Thoracic aorta (tissue), 2 donors: ENCODE results near the gene TPGS1. TPM values are rescaled to one million over a fixed set of nuclear protein-coding genes. Genes with fewer than 3 reads are reported as not detected.

ENCODE experiments used
- ATAC-seq: fragments of 150-250 bp; one replicate; pipeline ENCODE4 v1.8.0; 2017; ENCODE audit warnings: low read depth; ENCODE audit not compliant: insufficient number of reproducible peaks, low FRiP score
- DNase-seq: peaks from one replicate; pipeline ENCODE4 v3.0.0-alpha.2; 2020; ENCODE audit warnings: low spot score
- H3K27ac ChIP-seq, 2 donors: fragments of 200-600 bp; sonication (generic); 1 replicate in 1 of 2; 2 replicates in 1 of 2; pipeline ENCODE4 v1.5.1; 2016; ENCODE audit warnings: mild to moderate bottlenecking in 2 of 2, moderate library complexity in 2 of 2
- H3K27me3 ChIP-seq: fragments of 200-600 bp; sonication (generic); replicated peaks from 2 replicates; pipeline ENCODE4 v1.6.0; 2016; ENCODE audit warnings: mild to moderate bottlenecking; ENCODE audit not compliant: insufficient read depth
- H3K36me3 ChIP-seq: fragments of 200-600 bp; sonication (generic); one replicate; pipeline ENCODE4 v1.5.1; 2016
- H3K4me1 ChIP-seq, 2 donors: fragments of 200-600 bp; sonication (generic); 1 replicate in 1 of 2; 2 replicates in 1 of 2; pipeline versions ENCODE4 v1.5.1 to v1.6.0; 2016; ENCODE audit warnings: low read depth in 2 of 2, mild to moderate bottlenecking in 1 of 2; ENCODE audit not compliant: control insufficient read depth in 1 of 2
- H3K4me3 ChIP-seq: fragments of 200-600 bp; sonication (generic); 2 replicates; pipeline ENCODE4 v1.5.1; 2016; ENCODE audit warnings: mild to moderate bottlenecking
- H3K9me3 ChIP-seq: fragments of 200-600 bp; sonication (generic); 2 replicates; pipeline ENCODE4 v1.5.1; 2016
- total RNA-seq, 2 donors: library from RNA; depleted of rRNA; stranded (reverse); fragments of >200 nt; gene quantifications; one replicate each; pipeline versions ENCODE4 v1.1.0 to v1.2.3, GENCODE V29; 2016
- TF ChIP-seq, protein P1 (sequence below): fragments of 200-600 bp; sonication (generic); IDR thresholded peaks from one replicate; pipeline ENCODE4 v1.5.1; 2019; ENCODE audit warnings: antibody characterized with exemption

TPGS1 gene
- total RNA-seq, 2 donors from 2014 or later: 34.1 to 94.1 TPM

DNA sequence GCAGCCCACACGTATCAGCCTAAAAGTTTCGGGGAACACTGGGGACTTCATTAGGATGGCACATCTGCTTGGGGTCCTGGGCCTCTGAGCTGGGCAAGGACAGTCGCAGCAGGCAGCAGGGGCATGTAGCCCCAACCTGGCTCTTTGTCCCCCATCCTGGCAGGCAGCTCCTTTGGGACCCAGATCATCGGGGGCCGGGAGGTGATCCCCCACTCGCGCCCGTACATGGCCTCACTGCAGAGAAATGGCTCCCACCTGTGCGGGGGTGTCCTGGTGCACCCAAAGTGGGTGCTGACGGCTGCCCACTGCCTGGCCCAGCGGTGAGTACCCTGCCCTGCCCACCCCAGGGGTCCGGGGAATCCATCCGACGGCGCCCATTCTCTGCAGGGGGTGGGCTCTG, 39.8 kb downstream of the TPGS1 start:
- Histone ChIP-seq H3K4me3 (no peak overlapping the region), H3K36me3 (peaks cover 8% of the 10 kb centered on the region), H3K4me1 (no peaks in the 10 kb centered on the region), H3K27ac (no peak overlapping the region), H3K9me3 (no peaks in the 10 kb centered on the region), H3K27me3 (no peaks in the 10 kb centered on the region)
- no peak for DNase-seq
- TF ChIP-seq, protein P1, sequence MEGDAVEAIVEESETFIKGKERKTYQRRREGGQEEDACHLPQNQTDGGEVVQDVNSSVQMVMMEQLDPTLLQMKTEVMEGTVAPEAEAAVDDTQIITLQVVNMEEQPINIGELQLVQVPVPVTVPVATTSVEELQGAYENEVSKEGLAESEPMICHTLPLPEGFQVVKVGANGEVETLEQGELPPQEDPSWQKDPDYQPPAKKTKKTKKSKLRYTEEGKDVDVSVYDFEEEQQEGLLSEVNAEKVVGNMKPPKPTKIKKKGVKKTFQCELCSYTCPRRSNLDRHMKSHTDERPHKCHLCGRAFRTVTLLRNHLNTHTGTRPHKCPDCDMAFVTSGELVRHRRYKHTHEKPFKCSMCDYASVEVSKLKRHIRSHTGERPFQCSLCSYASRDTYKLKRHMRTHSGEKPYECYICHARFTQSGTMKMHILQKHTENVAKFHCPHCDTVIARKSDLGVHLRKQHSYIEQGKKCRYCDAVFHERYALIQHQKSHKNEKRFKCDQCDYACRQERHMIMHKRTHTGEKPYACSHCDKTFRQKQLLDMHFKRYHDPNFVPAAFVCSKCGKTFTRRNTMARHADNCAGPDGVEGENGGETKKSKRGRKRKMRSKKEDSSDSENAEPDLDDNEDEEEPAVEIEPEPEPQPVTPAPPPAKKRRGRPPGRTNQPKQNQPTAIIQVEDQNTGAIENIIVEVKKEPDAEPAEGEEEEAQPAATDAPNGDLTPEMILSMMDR: no peak
- no peak for ATAC-seq

DNA sequence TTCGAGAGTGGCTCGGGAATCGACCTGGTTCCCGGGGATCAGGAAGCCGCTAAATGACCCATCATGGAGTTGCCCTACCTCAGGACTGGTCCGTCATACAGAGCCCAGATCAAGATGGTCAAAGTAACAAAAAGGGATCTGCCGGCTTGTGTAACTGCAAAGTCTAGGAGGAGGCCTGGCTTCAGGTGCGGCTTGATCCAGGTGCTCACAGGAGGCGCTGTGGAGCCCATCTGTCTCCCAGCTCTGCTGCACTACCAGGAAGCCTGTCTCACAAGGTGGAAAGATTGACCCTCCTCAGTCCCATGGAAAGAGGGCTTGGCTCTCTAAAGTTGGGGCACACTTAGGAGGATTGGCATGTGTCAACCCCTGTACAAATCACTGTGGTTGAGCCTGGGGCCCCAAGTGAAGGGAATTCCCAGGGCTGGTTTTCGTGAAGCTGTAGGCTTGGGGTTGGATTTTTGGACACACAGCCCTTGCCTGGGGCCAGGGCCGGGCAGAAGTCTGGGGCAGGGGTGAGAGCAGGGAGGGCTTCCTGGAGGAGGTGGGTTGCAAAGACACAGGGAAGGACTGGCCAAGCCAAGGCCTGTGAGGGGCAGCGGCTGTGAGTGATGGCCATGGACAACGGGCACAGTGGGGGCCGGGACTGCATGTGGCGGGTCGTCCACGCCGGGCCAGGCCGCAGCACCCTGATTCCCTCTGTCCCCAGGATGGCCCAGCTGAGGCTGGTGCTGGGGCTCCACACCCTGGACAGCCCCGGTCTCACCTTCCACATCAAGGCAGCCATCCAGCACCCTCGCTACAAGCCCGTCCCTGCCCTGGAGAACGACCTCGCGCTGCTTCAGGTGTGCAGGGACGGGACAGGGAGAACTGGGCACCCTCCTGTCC, 40.8 kb downstream of the TPGS1 start:
- no peaks in the 10 kb centered on the region for H3K9me3 ChIP-seq
- no peak for DNase-seq
- H3K4me1 ChIP-seq: no peaks in the 10 kb centered on the region
- ATAC-seq: no peak
- H3K36me3 ChIP-seq: no peaks in the 10 kb centered on the region
- H3K27me3 ChIP-seq: no peaks in the 10 kb centered on the region
- no peak overlapping the region for H3K27ac ChIP-seq
- TF ChIP-seq, protein P1: no peak
- H3K4me3 ChIP-seq: no peak overlapping the region

DNA sequence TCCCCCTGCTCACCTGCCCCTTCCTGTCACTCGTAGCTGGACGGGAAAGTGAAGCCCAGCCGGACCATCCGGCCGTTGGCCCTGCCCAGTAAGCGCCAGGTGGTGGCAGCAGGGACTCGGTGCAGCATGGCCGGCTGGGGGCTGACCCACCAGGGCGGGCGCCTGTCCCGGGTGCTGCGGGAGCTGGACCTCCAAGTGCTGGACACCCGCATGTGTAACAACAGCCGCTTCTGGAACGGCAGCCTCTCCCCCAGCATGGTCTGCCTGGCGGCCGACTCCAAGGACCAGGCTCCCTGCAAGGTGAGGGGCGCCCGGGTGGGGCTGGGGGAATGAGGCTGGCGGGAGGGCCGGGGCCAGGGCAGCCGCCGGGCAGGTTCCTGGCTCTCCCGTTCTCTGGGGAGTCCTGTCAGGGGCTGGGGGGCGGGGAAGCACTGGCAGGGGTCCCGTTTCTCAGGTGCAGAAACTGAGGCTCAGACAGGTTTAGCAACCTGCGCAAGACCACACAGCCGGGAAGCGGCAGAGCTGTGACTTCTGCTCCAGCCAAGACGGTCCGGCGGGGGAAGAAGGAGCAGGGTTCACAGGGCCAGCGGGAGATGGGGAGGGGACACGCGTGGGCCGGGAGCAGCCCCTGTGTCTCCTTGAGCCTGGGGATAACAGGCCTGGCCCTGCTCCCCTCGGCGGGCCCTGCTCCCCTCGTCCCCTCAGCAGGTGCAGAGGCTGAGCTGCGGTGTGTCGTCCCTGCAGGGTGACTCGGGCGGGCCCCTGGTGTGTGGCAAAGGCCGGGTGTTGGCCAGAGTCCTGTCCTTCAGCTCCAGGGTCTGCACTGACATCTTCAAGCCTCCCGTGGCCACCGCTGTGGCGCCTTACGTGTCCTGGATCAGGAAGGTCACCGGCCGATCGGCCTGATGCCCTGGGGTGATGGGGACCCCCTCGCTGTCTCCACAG, 41.9 kb downstream of the TPGS1 start:
- TF ChIP-seq, protein P1: no peak

DNA sequence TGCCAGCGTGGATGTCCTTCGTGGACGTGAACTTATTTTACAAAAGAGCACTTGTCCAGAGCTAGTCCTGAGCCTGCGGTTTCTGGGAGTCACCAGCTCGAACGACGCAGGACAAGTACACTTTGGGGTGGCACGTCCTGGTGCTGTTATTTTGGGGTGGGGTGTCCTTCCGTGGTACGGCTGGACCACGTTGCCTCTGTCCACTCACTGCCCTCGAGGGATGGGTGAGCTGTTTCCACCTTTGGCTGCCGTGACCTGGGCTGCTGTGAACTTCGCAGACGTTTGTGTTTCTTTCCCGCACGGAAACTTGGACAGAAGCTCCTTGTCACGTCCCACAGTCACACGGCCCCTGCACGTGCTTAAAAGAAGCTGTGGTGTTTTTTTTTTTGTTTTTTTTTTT, 47.5 kb downstream of the TPGS1 start:
- Histone ChIP-seq H3K27ac (no peak overlapping the region), H3K27me3 (no peaks in the 10 kb centered on the region), H3K4me1 (no peaks in the 10 kb centered on the region), H3K36me3 (no peaks in the 10 kb centered on the region), H3K4me3 (no peak overlapping the region), H3K9me3 (no peaks in the 10 kb centered on the region)
- DNase-seq (no peak), ATAC-seq (no peak)
- TF ChIP-seq, protein P1: no peak

More for the DNA sequence above, 41.9 kb downstream of the TPGS1 start:
- no peaks in the 10 kb centered on the region for H3K9me3 ChIP-seq
- H3K4me1 ChIP-seq: no peaks in the 10 kb centered on the region
- ATAC-seq (no peak), DNase-seq (no peak)
- H3K36me3 ChIP-seq: no peaks in the 10 kb centered on the region
- H3K27me3 ChIP-seq: no peaks in the 10 kb centered on the region
- no peak overlapping the region for H3K27ac ChIP-seq
- no peak overlapping the region for H3K4me3 ChIP-seq

DNA sequence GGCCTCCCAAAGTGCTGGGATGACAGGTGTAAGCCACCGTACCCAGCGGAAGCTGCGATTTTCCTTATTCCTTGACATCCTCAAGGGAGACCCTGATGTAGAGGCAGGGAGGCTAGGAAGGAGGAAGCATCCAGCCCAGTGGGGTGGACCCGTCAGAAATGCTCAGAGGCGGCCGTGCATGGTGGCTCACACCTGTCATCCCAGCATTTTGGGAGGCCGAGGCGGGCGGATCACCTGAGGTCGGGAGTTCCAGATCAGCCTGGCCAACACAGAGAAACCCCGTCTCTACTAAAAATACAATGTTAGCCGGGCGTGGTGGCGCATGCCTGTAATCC, 48.1 kb downstream of the TPGS1 start:
- H3K9me3 ChIP-seq: no peaks in the 10 kb centered on the region
- ATAC-seq (no peak), DNase-seq (no peak)
- H3K36me3 ChIP-seq: no peaks in the 10 kb centered on the region
- no peaks in the 10 kb centered on the region for H3K27me3 ChIP-seq
- H3K27ac ChIP-seq: no peak overlapping the region
- TF ChIP-seq, protein P1: no peak
- no peaks in the 10 kb centered on the region for H3K4me1 ChIP-seq
- no peak overlapping the region for H3K4me3 ChIP-seq
